ENCODE results near the gene PHF2.
"Not testable (repeated sequence)": the region's sequence is repeated elsewhere in the genome, so short reads cannot be mapped to it uniquely, and the experiment has no call there.

PHF2 gene

DNA sequence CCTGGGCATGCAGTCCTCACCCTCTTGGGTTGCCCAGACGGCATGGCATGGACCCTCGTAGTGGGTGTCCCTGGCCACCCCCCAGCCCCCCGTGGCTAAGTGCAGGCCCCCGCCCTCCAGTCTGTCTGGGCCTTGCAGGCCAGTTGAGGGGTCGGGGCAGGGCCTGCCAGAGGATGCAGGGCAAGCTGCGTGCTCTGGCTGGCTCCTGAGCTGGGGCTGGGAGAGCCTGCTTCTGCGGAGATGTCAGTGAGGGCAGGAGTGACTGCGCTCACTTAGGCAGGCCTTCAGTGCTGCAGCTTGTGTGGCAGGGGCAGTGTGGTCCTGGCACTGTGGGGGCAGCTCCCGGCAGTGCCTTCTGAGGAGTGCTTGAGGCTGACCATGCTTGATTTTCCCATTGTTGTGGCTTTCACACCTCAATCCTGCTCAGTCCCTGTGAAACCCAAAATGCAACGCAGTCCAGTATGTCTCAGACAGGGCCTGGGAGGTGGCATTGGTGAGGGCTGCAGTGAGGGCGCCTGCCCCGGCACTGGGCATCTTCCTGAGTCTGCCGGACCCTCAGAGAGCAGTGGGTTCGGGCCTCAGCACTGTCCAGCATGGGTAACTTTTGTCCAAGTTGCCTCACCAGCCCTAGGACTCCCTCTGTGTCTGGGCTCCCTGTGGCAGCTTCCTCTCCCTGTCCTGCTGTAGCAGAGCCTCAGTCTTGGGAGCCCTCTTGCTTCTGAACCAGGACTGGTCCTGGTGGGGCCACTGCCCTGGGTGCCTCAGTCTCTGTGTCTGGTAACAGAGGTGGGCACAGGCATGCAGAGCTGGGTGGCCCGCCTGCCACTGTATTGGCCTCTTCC, 93.0 kb downstream of the PHF2 start:
- DNase-seq, result peak; percentile 1

GRCh38 chr9:93669958-93670207, 93.5 kb downstream of the PHF2 start:
- peak; percentile 1 for DNase-seq

DNA sequence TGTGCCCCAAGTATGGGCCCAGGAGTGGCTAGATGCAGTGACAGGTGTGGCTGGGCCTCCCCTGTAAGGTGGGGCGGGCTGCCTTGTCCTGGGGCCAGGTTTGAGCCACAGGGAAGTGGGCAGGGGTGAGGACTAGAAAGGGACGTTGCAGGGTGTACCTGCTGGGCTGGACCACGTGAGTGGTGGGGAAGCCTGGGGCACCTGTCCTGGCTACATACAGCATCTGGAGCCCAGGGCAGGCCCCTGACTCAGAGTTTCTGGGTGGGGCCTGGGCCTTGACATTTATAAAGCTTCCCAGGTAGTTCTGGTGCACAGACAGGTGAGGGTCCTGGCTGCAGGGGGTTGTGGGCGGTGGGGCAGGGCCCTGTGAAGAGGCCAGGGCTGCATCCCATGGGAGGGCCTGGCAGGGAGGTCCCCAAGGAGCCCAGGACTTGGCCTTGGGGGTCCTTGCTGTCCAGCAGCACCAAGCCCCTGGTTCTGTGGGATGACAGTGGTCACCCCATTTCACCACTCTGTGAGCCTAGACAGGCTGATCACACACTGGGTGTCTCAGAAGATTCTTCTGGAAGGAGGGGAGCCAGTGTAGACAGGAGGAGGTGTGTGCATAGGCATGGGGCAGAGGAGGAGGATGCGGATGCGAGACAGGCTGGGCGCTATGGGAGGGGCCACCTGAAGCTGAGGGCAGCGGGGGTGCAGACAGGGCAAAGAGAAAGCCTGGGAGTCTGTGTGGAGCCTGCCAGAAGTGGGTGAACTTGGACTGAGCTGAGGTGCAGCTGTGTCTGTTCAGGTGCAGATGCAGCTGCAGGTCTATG, 94.0 kb downstream of the PHF2 start:
- DNase-seq, result no peak

DNA sequence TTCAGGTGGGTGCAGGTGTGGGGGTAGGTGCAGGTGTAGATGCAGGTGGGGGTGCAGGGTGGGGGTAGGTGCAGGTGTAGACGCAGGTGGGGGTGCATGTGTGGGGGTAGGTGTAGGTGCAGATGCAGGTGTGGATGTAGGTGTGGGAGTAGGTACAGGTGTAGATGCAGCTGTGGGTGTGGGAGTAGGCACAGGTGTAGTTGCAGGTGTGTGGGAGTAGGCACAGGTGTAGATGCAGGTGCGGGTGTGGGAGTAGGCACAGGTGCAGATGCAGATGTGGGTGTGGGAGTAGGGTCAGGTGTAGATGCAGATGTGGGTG, 94.6 kb downstream of the PHF2 start:
- no peak for DNase-seq

- not testable (repeated sequence) for DNase-seq
Measured at GRCh38 chr9:93672330-93673020, 96.1 kb downstream of the PHF2 start.

DNA sequence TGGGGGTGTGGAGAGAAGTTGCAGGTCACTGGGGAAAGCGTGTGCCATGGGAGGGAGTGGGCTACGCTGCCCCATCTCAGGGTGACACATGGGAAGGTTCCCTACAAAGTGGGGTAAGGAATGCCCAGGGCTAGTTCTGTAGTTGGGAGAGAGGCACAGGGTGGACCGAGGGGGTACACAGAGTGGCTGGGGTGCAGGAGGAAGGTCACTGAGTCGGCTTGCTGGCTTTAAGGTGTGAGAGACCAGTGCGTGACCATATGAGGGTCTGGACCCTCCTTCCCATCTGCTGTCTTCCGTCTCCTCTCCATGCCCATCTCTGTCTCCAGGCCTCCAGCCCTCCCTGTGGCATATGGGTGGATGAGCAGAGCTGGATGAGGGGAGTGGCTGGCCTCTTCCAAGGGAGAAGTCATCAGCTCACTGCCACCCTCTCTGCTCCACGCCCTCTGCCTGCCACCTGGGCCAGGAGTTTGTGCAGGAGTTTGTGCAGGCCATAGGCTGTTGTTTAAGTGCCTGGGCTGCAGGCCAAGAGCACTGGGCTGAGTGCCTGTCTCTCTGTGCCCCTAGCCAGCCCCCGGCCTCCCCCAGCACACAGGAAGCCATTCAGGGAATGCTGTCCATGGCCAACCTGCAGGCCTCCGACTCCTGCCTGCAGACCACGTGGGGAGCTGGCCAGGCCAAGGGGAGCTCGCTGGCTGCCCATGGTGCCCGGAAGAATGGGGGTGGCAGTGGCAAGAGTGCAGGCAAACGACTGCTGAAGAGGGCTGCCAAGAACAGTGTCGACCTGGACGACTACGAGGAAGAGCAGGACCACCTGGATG, 96.8 kb downstream of the PHF2 start:
- DNase-seq, result peak; percentile 1

GRCh38 chr9:93673839-93674334, 97.5 kb downstream of the PHF2 start:
- peak; percentile 1 for DNase-seq

DNA sequence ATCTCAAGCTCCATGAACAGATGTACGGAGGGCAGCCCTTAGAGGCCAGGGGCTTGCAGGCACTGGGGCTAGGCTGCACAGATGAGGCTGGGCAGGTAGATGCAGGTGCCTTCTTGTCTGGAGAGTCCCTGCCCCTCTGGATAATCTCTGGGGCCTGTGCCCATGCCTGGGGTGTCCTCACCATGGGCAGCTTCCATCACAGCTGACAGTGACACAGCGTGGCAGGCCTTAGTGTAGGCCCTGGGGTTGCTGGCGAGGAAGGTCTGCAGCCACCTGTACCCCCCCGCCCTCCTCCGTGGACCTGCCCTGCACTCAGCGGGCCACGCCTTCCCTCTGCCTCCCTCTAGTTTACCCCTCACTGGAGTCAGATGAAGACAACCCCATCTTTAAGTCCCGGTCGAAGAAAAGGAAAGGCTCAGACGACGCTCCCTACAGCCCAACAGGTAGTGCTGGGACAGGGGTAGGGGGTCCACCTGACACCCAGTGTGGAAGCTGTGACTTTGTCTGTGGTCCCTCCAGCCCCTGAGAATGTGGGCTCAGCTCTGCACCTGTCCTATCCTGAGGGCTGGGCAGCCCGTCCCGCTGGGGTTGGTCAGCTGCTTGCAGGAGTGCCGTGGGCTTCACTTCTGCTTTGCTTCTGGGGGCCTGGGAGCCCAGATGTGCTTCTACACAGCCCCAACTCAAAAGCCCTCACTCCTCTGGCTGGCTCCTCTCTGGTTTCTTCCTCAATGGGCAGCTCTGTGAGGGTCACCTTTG, 98.4 kb downstream of the PHF2 start:
- DNase-seq, result peak; percentile 1

DNA sequence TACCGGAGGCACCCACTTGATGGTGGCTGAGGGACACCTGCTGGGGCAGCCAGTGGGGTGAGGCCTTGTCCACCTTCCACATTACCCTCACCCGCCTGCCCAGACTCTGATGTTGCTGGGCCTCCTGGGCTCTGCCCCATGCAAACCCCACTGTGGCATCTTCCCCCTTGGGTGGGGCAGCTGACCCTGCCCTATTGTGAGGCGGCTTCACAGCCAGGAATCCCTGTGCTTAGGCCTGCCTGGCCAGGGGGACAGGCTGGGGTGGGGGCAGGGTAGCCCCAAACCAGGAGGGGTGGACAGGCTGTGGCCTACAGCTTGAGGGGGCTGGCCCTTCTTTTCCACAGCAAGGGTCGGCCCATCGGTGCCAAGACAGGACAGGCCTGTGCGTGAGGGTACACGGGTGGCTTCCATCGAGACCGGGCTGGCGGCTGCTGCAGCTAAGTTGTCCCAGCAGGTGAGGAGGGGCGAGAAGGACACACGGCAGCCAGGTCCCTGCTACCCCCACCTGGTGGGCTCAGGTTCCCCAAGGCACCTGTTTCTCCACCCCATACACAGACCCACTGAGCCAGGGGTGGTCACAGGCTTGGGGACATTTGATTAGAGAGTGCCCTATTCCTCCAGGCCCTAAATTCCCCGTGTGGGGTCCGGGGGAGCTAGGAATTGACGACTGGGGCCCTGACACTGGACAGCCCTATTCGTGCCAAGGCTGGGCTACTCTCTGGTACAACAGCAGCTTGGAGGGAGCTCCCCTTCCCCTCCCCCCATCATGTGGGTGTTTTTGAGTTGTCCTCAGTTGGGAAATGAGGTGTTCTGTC, 99.2 kb downstream of the PHF2 start:
- DNase-seq, result peak; percentile 0

- DNase-seq, result no peak
Measured at GRCh38 chr9:93676310-93677047, 100.1 kb downstream of the PHF2 start.

DNA sequence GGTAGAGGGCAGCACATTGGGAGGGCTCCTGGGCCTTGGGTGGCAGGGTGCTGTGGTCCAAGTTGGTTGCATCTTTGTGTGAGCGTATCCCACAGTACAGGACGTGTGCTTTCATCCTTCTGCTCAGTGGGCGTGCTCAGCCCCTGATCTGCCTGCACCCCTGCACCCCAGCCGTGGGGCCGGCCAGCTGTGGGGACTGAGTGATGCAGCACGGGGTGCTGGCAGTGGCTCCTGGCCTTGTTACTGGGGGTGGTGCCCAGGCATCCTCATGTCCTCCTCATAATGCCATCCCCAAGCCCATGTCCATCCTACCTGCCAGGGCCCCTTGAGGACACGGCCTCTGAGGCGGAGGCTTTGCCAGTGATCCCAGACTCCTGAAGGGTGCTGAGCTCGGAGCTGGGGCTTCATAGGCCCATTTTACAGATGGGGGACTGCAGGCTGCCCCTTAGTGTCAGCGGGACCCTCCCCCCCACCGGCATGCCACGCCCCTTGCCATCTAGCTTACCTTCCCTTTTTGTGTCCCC, 100.7 kb downstream of the PHF2 start:
- no peak for DNase-seq

DNA sequence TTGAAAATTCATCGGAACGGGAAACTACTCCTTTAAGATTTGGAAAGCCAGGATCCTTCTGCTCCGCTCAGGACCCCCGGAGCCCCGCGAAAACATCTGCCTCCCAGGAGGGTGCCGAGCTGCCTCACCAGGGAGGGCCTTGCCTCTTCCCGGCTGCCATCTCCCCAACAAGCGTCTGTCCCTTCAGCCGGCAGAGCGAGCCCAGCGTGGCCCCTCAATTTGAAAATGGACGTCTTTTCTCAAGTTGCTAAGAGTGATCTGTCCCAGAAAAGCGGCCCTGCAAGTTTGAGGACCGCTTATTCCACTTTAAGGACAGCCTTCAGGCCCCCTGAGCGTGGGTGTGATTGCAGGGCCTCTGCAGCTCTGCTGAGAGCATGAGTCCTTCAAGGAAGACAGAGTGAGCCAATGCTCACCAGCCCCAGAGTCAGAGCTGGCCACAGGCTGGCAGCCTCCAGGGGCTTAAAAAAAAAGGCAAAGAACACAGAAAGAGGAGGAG, 101.3 kb downstream of the PHF2 start:
- DNase-seq, result no peak

- no peak for DNase-seq
Measured at GRCh38 chr9:93678199-93679019, 102.0 kb downstream of the PHF2 start.

- no peak for DNase-seq
Measured at GRCh38 chr9:93679536-93680442, 103.4 kb downstream of the PHF2 start.

DNA sequence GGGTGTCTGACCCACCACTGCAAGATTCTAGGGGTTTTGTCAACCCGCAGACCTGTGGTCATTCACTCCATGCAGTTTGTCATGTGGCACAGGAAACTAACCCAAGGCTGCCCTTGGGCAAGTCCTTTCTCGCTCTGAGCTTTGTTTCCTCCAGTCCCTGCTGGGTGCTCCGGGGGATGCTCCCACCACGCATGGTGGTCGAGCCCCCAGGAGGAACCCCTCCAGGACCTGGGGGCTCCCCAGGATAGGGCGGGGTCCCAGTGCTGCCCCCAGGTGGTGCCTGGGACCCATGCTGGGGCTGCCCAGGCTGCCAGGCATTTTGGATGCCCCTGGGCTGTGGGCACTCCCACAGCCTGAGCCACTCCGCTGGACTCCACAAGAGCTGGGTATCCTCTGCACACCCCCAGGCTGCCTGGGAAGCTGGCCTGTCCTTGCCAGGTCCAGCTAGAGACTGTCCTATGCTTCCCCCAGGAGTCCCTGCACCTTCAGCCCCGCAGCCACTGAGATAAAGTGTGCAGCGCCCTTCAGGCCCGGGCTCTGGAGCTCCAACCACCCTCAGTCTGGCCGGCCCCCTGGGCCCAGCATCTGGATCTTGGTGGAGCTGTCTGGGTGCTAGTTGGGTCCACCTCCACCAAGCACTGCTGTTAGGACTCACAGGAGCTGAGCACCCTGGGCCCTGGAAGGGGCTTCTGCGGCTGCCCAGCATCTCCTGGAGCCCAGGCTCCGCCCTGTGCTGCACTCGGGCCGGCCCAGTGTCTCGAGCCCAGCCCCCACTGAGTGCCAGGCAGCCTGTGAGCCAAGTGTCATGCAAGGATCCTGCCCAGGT, 104.3 kb downstream of the PHF2 start:
- DNase-seq, result no peak

GRCh38 chr9:93681269-93682154, 105.1 kb downstream of the PHF2 start:
- no peak for DNase-seq
